HG02870 (cell line): ENCODE data around the gene TMUB1.

Experiments
- ATAC-seq: cut with Tn5 transposase; IDR thresholded peaks from one replicate; pipeline ENCODE4 v1.9.1; 2021; ENCODE audit warnings: mild to moderate bottlenecking, moderate library complexity; ENCODE audit not compliant: unreplicated experiment

Gene TMUB1

GRCh38 chr7:151086802-151087244 is 3.5 kb upstream of the TMUB1 start:
- no peak for ATAC-seq

GRCh38 chr7:151085691-151086620 is 2.7 kb upstream of the TMUB1 start, which contains the start of gene AGAP3:
Gene AGAP3 (plus strand): TSS chr7:151086475. CDS start chr7:151086742, 267 bp downstream.
- peak; percentile 37 for ATAC-seq

GRCh38 chr7:151085329-151085690 is 2.0 kb upstream of the TMUB1 start:
- no peak for ATAC-seq

- ATAC-seq: no peak
These were observed 499 bp upstream of the TMUB1 start for GRCh38 chr7:151083824-151084160.

DNA sequence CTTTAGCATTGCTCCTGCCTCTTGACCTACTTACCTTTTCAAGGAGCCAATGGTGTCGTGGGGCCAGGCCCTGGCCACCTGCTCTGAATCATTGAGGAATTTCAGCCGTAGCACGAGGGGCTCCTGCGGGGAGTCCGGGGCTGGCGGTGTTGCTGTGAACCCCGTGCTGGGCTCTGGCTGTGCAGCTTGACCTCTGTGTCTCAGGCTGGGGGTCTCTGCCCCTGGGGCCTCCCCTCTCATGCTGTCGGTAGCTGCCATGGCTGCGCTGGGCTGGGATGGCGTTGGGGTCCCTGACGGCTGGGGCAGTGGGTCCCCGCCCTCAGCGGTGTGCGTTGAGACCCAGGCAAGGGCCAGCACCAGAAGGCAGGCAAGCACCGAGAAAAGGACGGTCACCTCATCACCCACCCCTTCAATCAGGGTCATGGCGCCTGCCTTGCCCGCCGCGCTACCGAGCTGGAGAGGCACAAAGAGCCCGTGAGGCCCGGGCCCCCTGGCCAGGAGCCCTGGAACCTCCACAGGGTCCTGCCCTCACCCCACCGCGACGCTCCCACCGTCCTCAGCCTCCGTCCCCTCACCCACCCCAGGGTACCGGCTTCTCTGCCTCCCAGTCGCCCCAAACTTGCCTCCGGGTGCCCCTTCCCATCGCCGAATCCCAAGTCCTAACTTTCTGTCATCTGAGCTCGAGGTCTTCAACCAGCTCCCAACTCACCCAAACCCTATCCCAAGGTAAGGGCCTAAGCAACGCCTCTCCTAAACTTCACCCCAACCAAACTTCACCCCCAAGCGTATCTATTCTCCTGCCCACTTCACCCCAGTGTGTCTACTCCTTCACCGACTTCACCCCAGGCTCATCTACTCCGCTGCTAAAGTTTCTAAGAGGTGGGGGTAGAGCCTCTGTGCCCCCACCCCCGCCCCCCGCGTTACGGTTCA is 887 bp downstream of the TMUB1 start:
- ATAC-seq: no peak

DNA sequence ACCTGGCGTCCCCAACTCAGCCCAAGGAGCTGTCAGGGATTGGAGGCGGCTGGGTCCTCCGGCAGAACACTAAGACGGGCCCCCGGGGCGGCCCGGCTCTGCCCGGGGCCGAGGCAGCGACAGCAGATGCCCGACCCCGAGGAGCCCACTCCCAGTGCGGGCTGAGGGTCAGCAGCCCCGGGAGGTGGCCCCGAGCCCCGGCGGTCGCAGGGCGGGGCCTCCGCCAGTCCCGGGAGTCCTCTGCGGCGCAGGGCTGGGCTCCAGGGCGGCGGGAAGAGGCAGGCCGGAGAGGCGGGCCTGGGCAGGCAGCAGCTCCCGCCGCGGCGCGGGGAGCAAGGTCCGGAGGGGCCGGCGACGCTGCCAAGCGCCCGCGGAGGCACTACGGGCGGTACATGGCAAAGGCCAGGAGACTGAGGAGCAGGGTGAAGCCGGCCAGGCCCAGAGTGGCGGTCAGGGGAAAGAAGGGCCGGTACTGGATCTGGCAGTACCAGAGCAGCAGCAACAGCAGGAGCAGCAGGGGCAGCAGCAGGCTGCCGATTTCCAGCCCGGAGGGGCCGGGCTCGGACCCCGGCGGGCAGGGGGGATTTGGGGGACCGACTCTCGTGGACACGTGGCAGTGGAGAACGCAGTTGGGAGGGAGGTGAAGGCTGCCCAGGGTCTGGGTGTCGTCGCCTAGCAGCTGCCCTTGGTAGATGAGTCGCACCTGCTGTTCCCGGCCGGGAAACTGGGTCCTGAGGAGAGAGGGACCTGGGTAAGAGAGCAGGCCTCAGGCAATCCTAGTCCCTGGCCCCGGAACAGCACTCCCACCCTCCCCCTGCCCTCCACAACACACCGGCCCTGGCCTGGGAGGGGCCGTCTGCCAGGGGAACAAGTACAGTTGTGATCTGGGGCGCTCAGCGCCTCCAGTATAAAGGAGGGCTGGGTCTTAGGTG is 1.9 kb downstream of the TMUB1 start:
- ATAC-seq: no peak

DNA sequence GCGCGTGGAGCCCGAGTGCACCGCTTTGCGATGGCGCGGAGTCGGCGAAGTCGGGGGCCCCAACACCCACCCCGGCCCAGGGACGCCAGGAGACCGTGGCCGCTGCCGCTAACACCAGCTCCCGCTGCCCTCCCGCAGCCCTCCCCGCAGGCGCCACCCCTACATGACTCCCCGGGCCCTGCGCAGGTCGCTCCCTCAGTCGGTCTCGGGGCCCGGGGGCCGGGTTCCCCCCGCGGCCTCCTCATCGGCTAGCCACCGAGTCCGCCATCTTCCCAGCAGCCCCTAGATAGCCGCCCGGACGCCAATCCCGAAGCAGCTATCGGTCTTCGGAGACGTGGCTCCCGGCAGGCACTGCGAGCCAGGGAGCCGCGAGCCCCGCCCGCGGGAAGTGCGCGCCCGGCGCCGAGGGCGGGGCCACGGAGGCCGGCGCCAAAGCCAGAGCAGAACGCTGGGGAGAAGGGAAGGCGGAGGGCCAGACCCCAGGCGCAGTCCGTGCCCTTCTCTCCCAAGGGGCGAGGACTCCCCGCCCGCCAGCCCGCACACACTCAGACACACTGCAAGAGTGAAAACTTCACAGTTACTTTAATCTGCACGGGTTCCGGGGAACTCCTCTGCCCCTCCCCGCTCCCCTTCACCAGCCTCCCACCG is 2.6 kb downstream of the TMUB1 start, which contains the start of gene FASTK:
FASTK (minus strand) TSS at position 288 of the 648 bp plus-strand sequence; CDS start at position 245, 43 bp downstream.
- peak; percentile 68 for ATAC-seq

DNA sequence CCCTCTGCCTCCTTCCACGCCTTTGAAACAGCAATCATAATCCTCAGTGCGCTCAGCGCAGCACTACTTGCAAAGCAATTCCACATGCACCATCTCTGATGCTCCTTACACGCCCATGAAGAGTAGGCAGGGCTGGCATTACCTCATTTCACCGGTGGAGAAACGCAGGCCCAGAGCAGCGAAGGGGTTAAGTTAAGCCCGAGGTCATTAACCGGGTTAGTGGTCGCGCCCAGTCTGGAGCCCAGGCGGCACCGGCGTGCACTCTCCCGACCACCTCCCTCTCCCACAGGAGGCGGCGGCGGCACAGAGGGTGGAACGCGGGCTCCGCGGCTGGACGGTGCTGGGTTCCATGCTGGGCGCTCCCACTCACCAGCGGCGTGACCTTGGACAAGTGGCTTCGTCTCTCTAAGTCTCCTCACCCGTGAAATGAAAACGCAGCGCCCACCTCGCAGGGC is 3.2 kb downstream of the TMUB1 start:
- ATAC-seq: no peak

DNA sequence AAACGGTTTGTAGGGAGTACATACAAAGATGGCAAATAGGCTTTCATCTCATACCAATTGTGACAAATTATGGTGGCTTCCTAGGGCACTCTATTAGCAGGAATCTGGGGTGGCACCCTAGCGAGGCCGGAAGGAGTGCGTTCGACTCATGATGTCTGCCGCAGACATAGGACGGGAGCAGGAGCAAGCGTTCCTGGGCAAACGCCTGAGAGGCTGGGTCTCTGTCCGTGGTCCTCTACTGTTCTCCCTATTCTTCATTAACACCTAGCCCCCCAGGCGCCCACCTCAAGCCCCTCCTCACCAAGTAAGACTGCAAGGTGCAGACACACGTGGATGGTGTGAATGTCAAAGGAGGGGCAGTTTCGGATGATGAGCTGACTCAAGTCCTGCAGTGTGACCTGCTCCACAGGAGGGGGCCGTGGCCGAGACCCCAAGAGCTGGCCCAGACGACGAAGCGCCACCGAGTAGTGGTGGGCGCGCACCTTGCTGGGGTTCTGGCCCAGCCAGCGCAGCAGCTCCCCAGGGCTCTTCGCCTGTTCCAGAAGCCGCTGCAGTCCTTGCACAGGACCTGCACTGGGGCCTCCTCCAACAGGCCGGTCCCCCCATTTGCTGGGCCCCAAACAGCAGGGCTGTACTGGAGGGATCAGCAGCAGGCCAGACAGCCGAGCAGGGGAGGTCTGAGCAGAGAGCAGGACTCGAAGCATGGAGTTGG is 3.9 kb downstream of the TMUB1 start:
- ATAC-seq: no peak

DNA sequence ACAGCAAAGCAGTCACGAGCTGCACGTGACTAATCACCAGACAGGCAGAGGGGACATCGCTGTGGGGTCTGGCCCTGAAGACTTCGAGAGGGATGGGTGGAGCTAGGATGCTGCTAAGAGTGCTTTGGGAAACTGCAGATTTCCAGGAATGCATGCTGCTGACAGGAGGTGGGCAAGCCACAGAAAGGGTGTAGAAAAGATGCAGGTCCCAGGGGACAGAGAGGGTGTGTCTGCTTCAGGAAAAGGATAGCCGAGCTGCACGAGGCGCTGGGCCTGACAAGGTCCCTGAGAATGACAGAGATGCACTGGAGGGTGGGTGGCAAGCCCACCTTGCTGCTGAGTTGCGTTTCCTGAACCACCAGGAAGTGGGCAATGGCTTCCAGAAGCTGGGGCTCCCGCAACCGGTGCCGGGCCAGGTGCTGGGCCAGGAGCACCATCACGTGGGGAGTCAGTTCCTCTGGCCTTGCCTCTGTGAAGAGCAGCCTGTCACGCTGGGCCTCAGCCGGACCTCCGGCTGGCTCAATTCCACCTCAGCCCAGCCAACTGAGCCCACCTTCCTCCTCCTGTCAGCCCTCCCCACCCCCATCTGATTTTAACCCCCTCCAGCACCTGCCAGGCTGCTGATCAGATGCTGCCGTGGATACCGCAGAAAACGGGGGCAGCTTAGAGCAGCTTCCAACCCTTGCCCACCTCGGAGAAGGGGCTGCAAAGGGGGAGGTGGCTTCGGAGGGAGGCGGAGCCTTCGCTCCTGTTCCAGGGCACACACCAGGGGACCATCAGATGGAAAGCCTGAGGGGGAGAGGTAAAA is 4.9 kb downstream of the TMUB1 start:
- no peak for ATAC-seq

- ATAC-seq: no peak
These were observed 5.5 kb downstream of the TMUB1 start for GRCh38 chr7:151077705-151078232.

- no peak for ATAC-seq
These were observed 6.2 kb downstream of the TMUB1 start for GRCh38 chr7:151076863-151077704.

DNA sequence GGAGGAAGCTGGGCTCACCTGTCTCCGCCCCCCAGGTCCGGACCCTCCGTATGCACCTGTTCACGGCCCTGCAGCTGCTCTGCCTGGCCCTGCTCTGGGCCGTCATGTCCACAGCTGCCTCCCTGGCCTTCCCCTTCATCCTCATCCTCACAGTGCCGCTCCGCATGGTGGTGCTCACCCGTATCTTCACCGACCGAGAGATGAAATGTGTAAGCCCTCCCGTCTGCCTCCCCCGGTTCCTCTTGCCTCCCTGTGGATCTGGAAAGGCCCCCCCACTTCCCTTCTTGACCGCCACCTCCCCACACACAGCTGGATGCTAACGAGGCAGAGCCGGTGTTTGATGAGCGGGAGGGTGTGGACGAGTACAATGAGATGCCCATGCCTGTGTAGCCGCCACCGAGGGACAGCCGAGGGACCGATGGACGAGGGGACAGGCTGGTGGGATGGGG is 7.3 kb downstream of the TMUB1 start:
- no peak for ATAC-seq

DNA sequence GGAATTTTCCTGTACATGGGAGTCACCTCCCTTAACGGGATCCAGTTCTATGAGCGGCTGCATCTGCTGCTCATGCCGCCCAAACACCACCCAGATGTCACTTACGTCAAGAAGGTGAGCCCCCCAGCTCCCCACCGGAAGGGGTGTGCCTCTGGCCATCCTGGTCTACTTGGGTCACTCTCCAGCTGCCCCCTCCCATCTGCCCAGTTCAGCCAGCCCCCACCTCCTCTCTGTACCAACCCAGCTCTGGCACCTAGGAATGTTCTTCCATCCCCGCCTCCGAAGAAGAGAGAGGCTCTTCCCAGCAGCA is 7.7 kb downstream of the TMUB1 start:
- no peak for ATAC-seq

DNA sequence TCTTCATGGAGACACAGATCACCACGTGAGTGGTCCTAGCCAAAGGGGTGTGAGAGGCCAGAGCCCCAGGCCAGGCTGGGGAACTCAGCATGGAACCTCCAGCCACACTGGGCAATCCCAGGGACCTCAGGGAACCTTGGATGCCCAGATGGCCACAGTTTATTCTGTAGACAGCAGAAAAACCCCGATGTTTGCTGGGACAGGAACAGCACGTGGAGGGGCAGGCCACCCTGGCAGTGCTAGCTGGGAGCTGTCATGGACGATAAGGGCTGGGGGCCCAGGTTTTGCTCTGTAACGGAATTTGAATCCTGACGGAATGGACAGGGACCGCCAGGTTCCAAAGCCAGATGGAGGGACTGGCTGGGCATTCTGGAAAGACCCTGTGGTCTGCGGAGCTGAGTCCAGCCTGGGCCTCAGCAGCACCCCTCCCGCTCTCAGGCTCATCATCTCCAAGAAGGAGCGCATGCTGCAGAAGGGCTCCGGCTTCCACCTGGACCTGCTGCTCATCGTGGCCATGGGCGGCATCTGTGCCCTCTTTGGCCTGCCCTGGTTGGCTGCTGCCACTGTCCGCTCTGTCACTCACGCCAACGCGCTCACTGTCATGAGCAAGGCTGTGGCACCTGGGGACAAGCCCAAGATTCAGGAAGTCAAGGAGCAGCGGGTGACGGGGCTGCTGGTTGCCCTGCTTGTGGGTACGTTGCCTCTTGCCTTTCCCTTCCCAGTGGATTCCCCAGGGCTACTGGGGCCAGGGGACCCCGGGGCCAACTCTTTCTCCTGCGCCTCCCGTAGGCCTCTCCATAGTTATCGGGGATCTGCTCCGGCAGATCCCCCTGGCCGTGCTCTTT is 8.3 kb downstream of the TMUB1 start:
- ATAC-seq: no peak

DNA sequence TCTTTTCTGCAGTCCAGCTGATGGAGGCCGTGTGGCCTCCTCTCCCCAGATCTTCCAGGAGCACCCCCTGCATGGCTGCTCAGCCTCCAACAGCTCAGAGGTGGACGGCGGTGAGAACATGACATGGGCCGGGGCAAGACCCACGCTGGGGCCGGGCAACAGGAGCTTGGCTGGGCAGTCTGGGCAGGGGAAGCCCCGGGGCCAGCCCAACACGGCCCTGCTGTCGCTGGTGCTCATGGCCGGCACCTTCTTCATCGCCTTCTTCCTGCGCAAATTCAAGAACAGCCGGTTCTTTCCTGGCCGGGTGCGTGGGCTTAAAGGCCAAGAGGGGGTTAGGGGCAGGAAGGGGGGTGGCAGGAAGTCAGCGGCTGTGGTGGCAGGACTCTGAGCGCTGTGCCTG is 9.3 kb downstream of the TMUB1 start:
- no peak for ATAC-seq
